ENCODE data around the gene GEMIN7.

DNA sequence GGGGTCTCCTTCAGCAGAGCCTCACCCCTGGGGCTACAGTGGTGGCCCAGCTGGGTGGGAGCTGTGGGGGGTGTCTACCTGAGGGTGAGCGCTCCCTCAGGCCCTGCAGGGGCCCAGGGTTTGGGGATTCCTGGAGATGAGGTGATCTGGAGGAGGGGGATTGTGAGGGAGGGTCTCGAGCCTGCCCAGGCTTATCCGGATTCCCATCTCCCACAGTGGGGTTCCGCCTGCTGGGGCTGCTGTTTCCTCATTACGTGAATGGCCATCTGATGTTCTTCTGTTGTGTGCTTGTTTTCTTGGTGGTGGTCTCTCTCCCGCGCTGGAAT lies 18.4 kb downstream of the GEMIN7 start:
- TF ChIP-seq, protein P1, sequence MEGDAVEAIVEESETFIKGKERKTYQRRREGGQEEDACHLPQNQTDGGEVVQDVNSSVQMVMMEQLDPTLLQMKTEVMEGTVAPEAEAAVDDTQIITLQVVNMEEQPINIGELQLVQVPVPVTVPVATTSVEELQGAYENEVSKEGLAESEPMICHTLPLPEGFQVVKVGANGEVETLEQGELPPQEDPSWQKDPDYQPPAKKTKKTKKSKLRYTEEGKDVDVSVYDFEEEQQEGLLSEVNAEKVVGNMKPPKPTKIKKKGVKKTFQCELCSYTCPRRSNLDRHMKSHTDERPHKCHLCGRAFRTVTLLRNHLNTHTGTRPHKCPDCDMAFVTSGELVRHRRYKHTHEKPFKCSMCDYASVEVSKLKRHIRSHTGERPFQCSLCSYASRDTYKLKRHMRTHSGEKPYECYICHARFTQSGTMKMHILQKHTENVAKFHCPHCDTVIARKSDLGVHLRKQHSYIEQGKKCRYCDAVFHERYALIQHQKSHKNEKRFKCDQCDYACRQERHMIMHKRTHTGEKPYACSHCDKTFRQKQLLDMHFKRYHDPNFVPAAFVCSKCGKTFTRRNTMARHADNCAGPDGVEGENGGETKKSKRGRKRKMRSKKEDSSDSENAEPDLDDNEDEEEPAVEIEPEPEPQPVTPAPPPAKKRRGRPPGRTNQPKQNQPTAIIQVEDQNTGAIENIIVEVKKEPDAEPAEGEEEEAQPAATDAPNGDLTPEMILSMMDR (IDR thresholded peaks at IDR 0.05): no peak
- TF ChIP-seq POLR2A (IDR thresholded peaks at IDR 0.05) (no peak), EP300 (IDR thresholded peaks at IDR 0.05; ENCODE audit: low read depth) (no peak), POLR2AphosphoS5 (IDR thresholded peaks at IDR 0.05) (no peak)

Measured in transverse colon (tissue), 4 donors.